Heart left ventricle (tissue), 13 donors: ENCODE data around the gene NARF.

Source experiments
- POLR2A ChIP-seq, 2 donors: fragments of 450-650 bp; IDR thresholded peaks; one replicate each; pipeline ENCODE4 v1.6.1; 2017; ENCODE audit warnings: antibody characterized with exemption in 2 of 2, mild to moderate bottlenecking in 2 of 2, moderate library complexity in 2 of 2
- TF ChIP-seq, protein P1 (sequence below), 12 donors: fragments of 200-600 bp; sonication (generic) in 4 of 12; IDR thresholded peaks; one replicate each; pipeline versions ENCODE4 v1.5.0 to v1.8.0; 2018 to 2022; ENCODE audit warnings: antibody characterized with exemption in 12 of 12, mild to moderate bottlenecking in 5 of 12
- donor health status: ischemic (EF 13 %, LVEDD 7.1; RV severe dilation, severe dysfunction).
- donor health status: DM: no; HTN: yes; CAD: no.
- donor health status: DM: no; HTN: no; CAD: no.
- donor health status: ischemic (EF 25% LVEDD 6.9; RV normal size, moderate dysfunction).
- donor health status: ischemic (EF 25% LVEDD 5.7; RV mildly dilated, moderate dysfunction).
- donor health status: ischemic (EF 35%, LVEDD 5.7; RV mildly dilated, moderate dysfunction).
- donor health status: nonischemic (EF 11% LVEDD 7.7; RV severe dilation, severe dysfunction).
- donor health status: DM: yes; HTN: yes; CAD: no.
- donor health status: PGD.
- donor health status: ischemic (EF 29% LVEDD 5.4; RV normal size, mild dysfunction).
- donor health status: nonischemic (EF 23%, LVEDD 6.1; RV moderate dilation, normal function).

DNA sequence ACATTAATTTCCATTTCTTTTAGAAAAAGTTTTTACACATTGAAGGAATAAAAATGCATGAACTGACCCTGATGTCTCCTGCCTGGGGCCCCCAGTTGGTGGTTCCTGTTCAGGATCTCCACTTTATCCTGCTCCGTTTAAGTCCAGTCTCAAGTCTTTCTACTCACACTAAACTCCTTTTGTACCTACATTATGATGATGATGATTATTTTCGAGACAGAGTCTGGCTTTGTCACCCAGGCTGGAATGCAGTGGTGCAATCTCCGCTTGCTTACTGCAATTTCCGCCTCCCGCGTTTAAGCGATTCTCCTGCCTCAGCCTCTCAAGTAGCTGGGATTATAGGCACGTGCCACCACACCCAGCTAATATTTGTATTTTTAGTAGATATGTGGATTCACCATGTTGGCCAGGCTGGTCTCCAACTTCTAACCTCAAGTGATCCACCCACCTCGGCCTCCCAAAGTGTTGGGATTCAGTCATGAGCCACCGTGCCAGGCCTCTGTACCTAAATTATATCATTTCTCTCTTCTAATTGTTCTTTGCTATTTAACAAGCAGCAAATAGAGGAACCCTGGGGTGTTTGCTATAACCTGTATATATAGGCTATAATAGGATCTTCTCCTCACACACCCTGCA lies 58.8 kb downstream of the NARF start:
- TF ChIP-seq, protein P1, sequence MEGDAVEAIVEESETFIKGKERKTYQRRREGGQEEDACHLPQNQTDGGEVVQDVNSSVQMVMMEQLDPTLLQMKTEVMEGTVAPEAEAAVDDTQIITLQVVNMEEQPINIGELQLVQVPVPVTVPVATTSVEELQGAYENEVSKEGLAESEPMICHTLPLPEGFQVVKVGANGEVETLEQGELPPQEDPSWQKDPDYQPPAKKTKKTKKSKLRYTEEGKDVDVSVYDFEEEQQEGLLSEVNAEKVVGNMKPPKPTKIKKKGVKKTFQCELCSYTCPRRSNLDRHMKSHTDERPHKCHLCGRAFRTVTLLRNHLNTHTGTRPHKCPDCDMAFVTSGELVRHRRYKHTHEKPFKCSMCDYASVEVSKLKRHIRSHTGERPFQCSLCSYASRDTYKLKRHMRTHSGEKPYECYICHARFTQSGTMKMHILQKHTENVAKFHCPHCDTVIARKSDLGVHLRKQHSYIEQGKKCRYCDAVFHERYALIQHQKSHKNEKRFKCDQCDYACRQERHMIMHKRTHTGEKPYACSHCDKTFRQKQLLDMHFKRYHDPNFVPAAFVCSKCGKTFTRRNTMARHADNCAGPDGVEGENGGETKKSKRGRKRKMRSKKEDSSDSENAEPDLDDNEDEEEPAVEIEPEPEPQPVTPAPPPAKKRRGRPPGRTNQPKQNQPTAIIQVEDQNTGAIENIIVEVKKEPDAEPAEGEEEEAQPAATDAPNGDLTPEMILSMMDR (IDR thresholded peaks at IDR 0.05) = no peak
- TF ChIP-seq POLR2A (IDR thresholded peaks at IDR 0.05) = no peak
